GM18502 (cell line): ENCODE results near the gene MSMB.
"Not testable (repeated sequence)": the region's sequence is repeated elsewhere in the genome, so short reads cannot be mapped to it uniquely, and the experiment has no call there.

Experiments used
- ATAC-seq: cut with Tn5 transposase; IDR thresholded peaks from one replicate; pipeline ENCODE4 v1.9.1; 2021; ENCODE audit warnings: mild to moderate bottlenecking; ENCODE audit not compliant: unreplicated experiment, poor library complexity

MSMB gene

GRCh38 chr10:46070749-46071148 is 24.7 kb upstream of the MSMB start:
- no peak for ATAC-seq

GRCh38 chr10:46069771-46070463 is 23.8 kb upstream of the MSMB start:
- ATAC-seq, result no peak

GRCh38 chr10:46068905-46069304 is 22.8 kb upstream of the MSMB start:
- ATAC-seq, result no peak

- no peak for ATAC-seq
Observed at GRCh38 chr10:46068117-46068516, 22.0 kb upstream of the MSMB start.

- no peak for ATAC-seq
Observed at GRCh38 chr10:46064269-46064817, 18.3 kb upstream of the MSMB start.

GRCh38 chr10:46062723-46063428 is 16.8 kb upstream of the MSMB start:
- ATAC-seq, result no peak

- no peak for ATAC-seq
Observed at GRCh38 chr10:46060706-46061105, 14.6 kb upstream of the MSMB start.

- ATAC-seq, result not testable (repeated sequence)
Observed at GRCh38 chr10:46057927-46058326, 11.9 kb upstream of the MSMB start.

- ATAC-seq, result no peak
Observed at GRCh38 chr10:46057038-46057437, 11.0 kb upstream of the MSMB start.

- ATAC-seq, result no peak
Observed at GRCh38 chr10:46055771-46056170, 9.7 kb upstream of the MSMB start.

- ATAC-seq, result no peak
Observed at GRCh38 chr10:46053534-46054434, 7.7 kb upstream of the MSMB start.

GRCh38 chr10:46052791-46053375 is 6.8 kb upstream of the MSMB start:
- no peak for ATAC-seq

GRCh38 chr10:46052057-46052790 is 6.2 kb upstream of the MSMB start:
- no peak for ATAC-seq

- ATAC-seq, result no peak
Observed at GRCh38 chr10:46050941-46051623, 5.0 kb upstream of the MSMB start.

- not testable (repeated sequence) for ATAC-seq
Observed at GRCh38 chr10:46049497-46049831, 3.4 kb upstream of the MSMB start.

GRCh38 chr10:46048152-46048551 is 2.1 kb upstream of the MSMB start:
- ATAC-seq, result no peak

- ATAC-seq, result no peak
Observed at GRCh38 chr10:46042527-46042926, 3.5 kb downstream of the MSMB start.

- no peak for ATAC-seq
Observed at GRCh38 chr10:46040004-46040403, 6.1 kb downstream of the MSMB start.

GRCh38 chr10:46037107-46037825 is 8.8 kb downstream of the MSMB start:
- no peak for ATAC-seq
